GM23248 (cell line): ENCODE measurements around the gene ROBO2. TPM values are rescaled to one million over a fixed set of nuclear protein-coding genes. Genes with fewer than 3 reads are reported as not detected.
A peak's percentile ranks its signal among the peaks of the same experiment; 100 is the strongest.

Experiments used
- DNase-seq: peaks from one replicate; pipeline ENCODE4 v3.0.0-alpha.2; 2015
- H2AFZ ChIP-seq: fragments of 200-600 bp; sonication (generic); 2 replicates; pipeline ENCODE4 v1.6.1; 2016; ENCODE audit warnings: antibody characterized with exemption
- H3F3A ChIP-seq: fragments of 200-600 bp; sonication (generic); 2 replicates; pipeline ENCODE4 v1.6.1; 2016; ENCODE audit warnings: mild to moderate bottlenecking, antibody characterized with exemption, mixed run types; ENCODE audit not compliant: insufficient read depth
- H3K27ac ChIP-seq: fragments of 200-600 bp; sonication (generic); 2 replicates; pipeline ENCODE4 v1.5.1; 2016; ENCODE audit warnings: mild to moderate bottlenecking
- H3K27me3 ChIP-seq: fragments of 200-600 bp; sonication (generic); replicated peaks from 2 replicates; pipeline ENCODE4 v1.6.1; 2016; ENCODE audit warnings: mild to moderate bottlenecking; ENCODE audit not compliant: insufficient read depth
- H3K36me3 ChIP-seq: fragments of 200-600 bp; sonication (generic); 2 replicates; pipeline ENCODE4 v1.6.1; 2016; ENCODE audit warnings: low read depth, mild to moderate bottlenecking
- H3K4me1 ChIP-seq: fragments of 200-600 bp; sonication (generic); 2 replicates; pipeline ENCODE4 v1.6.1; 2016; ENCODE audit warnings: mild to moderate bottlenecking; ENCODE audit not compliant: insufficient read depth
- H3K4me2 ChIP-seq: fragments of 200-600 bp; sonication (generic); one replicate; pipeline ENCODE4 v1.6.1; 2016; ENCODE audit warnings: mild to moderate bottlenecking; ENCODE audit not compliant: unreplicated experiment
- H3K4me3 ChIP-seq: fragments of 200-600 bp; sonication (generic); 2 replicates; pipeline ENCODE4 v1.5.1; 2016; ENCODE audit warnings: mild to moderate bottlenecking
- H3K79me2 ChIP-seq: fragments of 200-600 bp; sonication (generic); 2 replicates; pipeline ENCODE4 v1.6.1; 2016; ENCODE audit warnings: mild to moderate bottlenecking; ENCODE audit not compliant: insufficient read depth
- H3K9ac ChIP-seq: fragments of 200-600 bp; sonication (generic); 2 replicates; pipeline ENCODE4 v1.6.1; 2016; ENCODE audit warnings: mild to moderate bottlenecking
- H3K9me2 ChIP-seq: fragments of 200-600 bp; sonication (generic); 2 replicates; pipeline ENCODE4 v1.6.1; 2016; ENCODE audit warnings: mixed run types, mild to moderate bottlenecking, moderate library complexity; ENCODE audit not compliant: insufficient read depth
- H3K9me3 ChIP-seq: fragments of 200-600 bp; sonication (generic); one replicate; pipeline ENCODE4 v1.6.1; 2017; ENCODE audit warnings: low read depth
- H4K20me1 ChIP-seq: fragments of 200-600 bp; sonication (generic); 2 replicates; pipeline ENCODE4 v1.6.0; 2016; ENCODE audit not compliant: insufficient read depth
- EZH2 ChIP-seq: fragments of 200-600 bp; sonication (generic); IDR thresholded peaks from 2 replicates; pipeline ENCODE4 v1.6.1; 2018; ENCODE audit warnings: antibody characterized with exemption, mild to moderate bottlenecking; ENCODE audit not compliant: insufficient read depth, poor library complexity, severe bottlenecking
- EZH2phosphoT487 ChIP-seq: fragments of 200-600 bp; sonication (generic); IDR thresholded peaks from 2 replicates; pipeline ENCODE4 v1.6.1; 2018; ENCODE audit warnings: antibody characterized with exemption, moderate library complexity, mild to moderate bottlenecking, low read depth; ENCODE audit not compliant: insufficient read depth
- WGBS, 2 experiments: methylation state at CpG; one replicate each; pipeline ENCODE4 v1.1.6; 2015 to 2017; ENCODE audit warnings: low lambda C conversion rate in 2 of 2, low coverage in 1 of 2; ENCODE audit errors: missing lambda C conversion rate in 2 of 2; 5-methylcytosine and 5-hydroxymethylcytosine counted together
- in situ Hi-C: fragments of 300-500 bp; cut with MboI; formaldehyde crosslinking; loops from 2 replicates; pipeline ENCODE4 v1.15.0; 2020
- polyA plus RNA-seq: library from polyadenylated mRNA; unstranded; fragments of >200 nt; fragmentation: Nextera tagmentation; extraction: Ambion mirVana; gene quantifications from 2 replicates; pipeline ENCODE4 v1.2.1, GENCODE V29; 2016
- total RNA-seq: library from RNA; depleted of rRNA; stranded (reverse); fragments of >200 nt; shearing (Covaris generic); gene quantifications from 2 replicates; pipeline ENCODE4 v1.2.3, GENCODE V29; 2014

The ROBO2 gene
- total and polyA plus RNA-seq, 2 experiments from 2014 or later: under 0.01 to 0.05 TPM

- no peaks in the 10 kb centered on the region for H3K36me3 ChIP-seq
- TF ChIP-seq EZH2: no peak
- TF ChIP-seq EZH2phosphoT487: no peak
- WGBS, 2 experiments: 65 to 67% methylated on average over 4 of the region's 4 CpGs
- H3K9me2 ChIP-seq: no peaks in the 10 kb centered on the region
- no peaks in the 10 kb centered on the region for H3K79me2 ChIP-seq
- no peak for DNase-seq
- H3K4me1 ChIP-seq: no peaks in the 10 kb centered on the region
- in situ Hi-C loops: no loop called here
- no peaks in the 10 kb centered on the region for H4K20me1 ChIP-seq
- H3K9ac ChIP-seq: no peak overlapping the region
- H3F3A ChIP-seq: no peaks in the 10 kb centered on the region
- no peak overlapping the region for H3K27ac ChIP-seq
- H3K9me3 ChIP-seq: no peaks in the 10 kb centered on the region
- H3K4me2 ChIP-seq: no peak overlapping the region
- no peaks in the 10 kb centered on the region for H3K27me3 ChIP-seq
- no peak overlapping the region for H3K4me3 ChIP-seq
- no peak overlapping the region for H2AFZ ChIP-seq
Measured at GRCh38 chr3:77283108-77283507, 243.2 kb downstream of the ROBO2 start.

- Histone ChIP-seq H3K4me1 (no peaks in the 10 kb centered on the region), H3K4me3 (no peak overlapping the region), H4K20me1 (no peaks in the 10 kb centered on the region), H3F3A (no peaks in the 10 kb centered on the region), H3K27ac (no peak overlapping the region), H3K9me3 (no peaks in the 10 kb centered on the region), H3K9me2 (no peaks in the 10 kb centered on the region), H3K79me2 (no peaks in the 10 kb centered on the region), H3K9ac (no peak overlapping the region), H3K4me2 (no peak overlapping the region), H3K36me3 (no peaks in the 10 kb centered on the region), H3K27me3 (no peaks in the 10 kb centered on the region), H2AFZ (no peak overlapping the region)
- TF ChIP-seq EZH2phosphoT487: no peak
- no peak for TF ChIP-seq EZH2
- in situ Hi-C loops: no loop called here
- WGBS, 2 experiments: 37 to 52% methylated on average over 1 of the region's 1 CpG
- no peak for DNase-seq
Measured at GRCh38 chr3:77288348-77288747, 248.4 kb downstream of the ROBO2 start.

- Histone ChIP-seq H3K4me1 (no peaks in the 10 kb centered on the region), H3K9me2 (no peaks in the 10 kb centered on the region), H3K4me2 (no peak overlapping the region), H3F3A (no peaks in the 10 kb centered on the region), H3K27ac (no peak overlapping the region), H3K9ac (no peak overlapping the region), H3K9me3 (no peaks in the 10 kb centered on the region), H3K36me3 (no peaks in the 10 kb centered on the region), H3K79me2 (no peaks in the 10 kb centered on the region), H3K27me3 (no peaks in the 10 kb centered on the region), H2AFZ (no peak overlapping the region), H3K4me3 (no peak overlapping the region), H4K20me1 (no peaks in the 10 kb centered on the region)
- peak; percentile 9 for DNase-seq
- 68 to 70% methylated on average over 5 of the region's 5 CpGs for WGBS, 2 experiments
- TF ChIP-seq EZH2 (no peak), EZH2phosphoT487 (no peak)
- in situ Hi-C loops: no loop called here
Measured at GRCh38 chr3:77296527-77296926, 256.6 kb downstream of the ROBO2 start.

GRCh38 chr3:77298417-77298816 is 258.5 kb downstream of the ROBO2 start:
- H3K36me3 ChIP-seq: no peaks in the 10 kb centered on the region
- peak; percentile 7 for DNase-seq
- no peak overlapping the region for H3K9ac ChIP-seq
- H2AFZ ChIP-seq: no peak overlapping the region
- no peak overlapping the region for H3K4me3 ChIP-seq
- H3K9me2 ChIP-seq: no peaks in the 10 kb centered on the region
- no peak overlapping the region for H3K27ac ChIP-seq
- no peaks in the 10 kb centered on the region for H3K9me3 ChIP-seq
- no peak for TF ChIP-seq EZH2phosphoT487
- TF ChIP-seq EZH2: no peak
- H4K20me1 ChIP-seq: no peaks in the 10 kb centered on the region
- no peak overlapping the region for H3K4me2 ChIP-seq
- H3K4me1 ChIP-seq: no peaks in the 10 kb centered on the region
- no peaks in the 10 kb centered on the region for H3K79me2 ChIP-seq
- in situ Hi-C loops: no loop called here
- no peaks in the 10 kb centered on the region for H3K27me3 ChIP-seq
- no peaks in the 10 kb centered on the region for H3F3A ChIP-seq
- 0 to 4% methylated on average over 1 of the region's 1 CpG for WGBS, 2 experiments

GRCh38 chr3:77303955-77304699 is 264.2 kb downstream of the ROBO2 start:
- Histone ChIP-seq H3K4me1 (no peaks in the 10 kb centered on the region), H3K27ac (no peak overlapping the region), H3K9ac (no peak overlapping the region), H3K79me2 (no peaks in the 10 kb centered on the region), H3K4me3 (no peak overlapping the region), H4K20me1 (no peaks in the 10 kb centered on the region), H3K4me2 (no peak overlapping the region), H2AFZ (no peak overlapping the region), H3K9me3 (no peaks in the 10 kb centered on the region), H3K27me3 (no peaks in the 10 kb centered on the region), H3F3A (no peaks in the 10 kb centered on the region), H3K9me2 (no peaks in the 10 kb centered on the region), H3K36me3 (no peaks in the 10 kb centered on the region)
- WGBS, 2 experiments: 64 to 65% methylated on average over 12 of the region's 12 CpGs
- in situ Hi-C loops: no loop called here
- DNase-seq: no peak
- TF ChIP-seq EZH2: no peak
- no peak for TF ChIP-seq EZH2phosphoT487
